ENCODE data around the gene MGAT4C. TPM values are rescaled to one million over a fixed set of nuclear protein-coding genes. Genes with fewer than 3 reads are reported as not detected.

Gene MGAT4C
- total RNA-seq, 3 donors from 2014 or later, result 0.17 to 0.73 (median 0.35) TPM

- ATAC-seq (no peak), DNase-seq (no peak)
- TF ChIP-seq CTCF (IDR thresholded peaks at IDR 0.05), result no peak
- intact Hi-C loops (cut with DNase I, micrococcal nuclease), result no loop called here
- no peaks in the 10 kb centered on the region for H3K4me1 ChIP-seq (ENCODE audit: low read depth)
- H3K4me3 ChIP-seq, result no peak overlapping the region
- no peaks in the 10 kb centered on the region for H3K36me3 ChIP-seq (ENCODE audit: low read depth)
- no peaks in the 10 kb centered on the region for H3K9me3 ChIP-seq
Measured at GRCh38 chr12:86198696-86199444, 57.3 kb downstream of the MGAT4C start.

- no peak for TF ChIP-seq CTCF (IDR thresholded peaks at IDR 0.05)
- ATAC-seq, result no peak
- intact Hi-C loops (cut with DNase I, micrococcal nuclease), result no loop called here
Measured at GRCh38 chr12:86196465-86196864, 59.7 kb downstream of the MGAT4C start.

GRCh38 chr12:86194721-86195120, 61.5 kb downstream of the MGAT4C start:
- Histone ChIP-seq H3K9me3 (no peaks in the 10 kb centered on the region), H3K4me3 (no peak overlapping the region), H3K4me1 (ENCODE audit: low read depth) (no peaks in the 10 kb centered on the region), H3K36me3 (ENCODE audit: low read depth) (no peaks in the 10 kb centered on the region)
- TF ChIP-seq CTCF (IDR thresholded peaks at IDR 0.05), result no peak
- ATAC-seq (no peak), DNase-seq (no peak)
- intact Hi-C loops (cut with DNase I, micrococcal nuclease), result no loop called here

More at GRCh38 chr12:86196465-86196864, 59.7 kb downstream of the MGAT4C start:
- DNase-seq, result no peak
- no peaks in the 10 kb centered on the region for H3K4me1 ChIP-seq (ENCODE audit: low read depth)
- H3K36me3 ChIP-seq (ENCODE audit: low read depth), result no peaks in the 10 kb centered on the region
- no peaks in the 10 kb centered on the region for H3K9me3 ChIP-seq
- no peak overlapping the region for H3K4me3 ChIP-seq

- no peaks in the 10 kb centered on the region for H3K36me3 ChIP-seq (ENCODE audit: low read depth)
- ATAC-seq (no peak), DNase-seq (no peak)
- intact Hi-C loops (cut with DNase I, micrococcal nuclease), result no loop called here
- TF ChIP-seq CTCF (IDR thresholded peaks at IDR 0.05), result no peak
- no peaks in the 10 kb centered on the region for H3K4me1 ChIP-seq (ENCODE audit: low read depth)
- no peak overlapping the region for H3K4me3 ChIP-seq
- no peaks in the 10 kb centered on the region for H3K9me3 ChIP-seq
Measured at GRCh38 chr12:86193931-86194330, 62.3 kb downstream of the MGAT4C start.

GRCh38 chr12:86188226-86188625, 68.0 kb downstream of the MGAT4C start:
- Histone ChIP-seq H3K4me1 (ENCODE audit: low read depth) (no peaks in the 10 kb centered on the region), H3K4me3 (no peak overlapping the region), H3K36me3 (ENCODE audit: low read depth) (no peaks in the 10 kb centered on the region), H3K9me3 (no peaks in the 10 kb centered on the region)
- no peak for ATAC-seq
- no peak for TF ChIP-seq CTCF (IDR thresholded peaks at IDR 0.05)
- DNase-seq, result no peak
- intact Hi-C loops (cut with DNase I, micrococcal nuclease), result no loop called here
